ENCODE measurements around the gene C17orf113.

DNA sequence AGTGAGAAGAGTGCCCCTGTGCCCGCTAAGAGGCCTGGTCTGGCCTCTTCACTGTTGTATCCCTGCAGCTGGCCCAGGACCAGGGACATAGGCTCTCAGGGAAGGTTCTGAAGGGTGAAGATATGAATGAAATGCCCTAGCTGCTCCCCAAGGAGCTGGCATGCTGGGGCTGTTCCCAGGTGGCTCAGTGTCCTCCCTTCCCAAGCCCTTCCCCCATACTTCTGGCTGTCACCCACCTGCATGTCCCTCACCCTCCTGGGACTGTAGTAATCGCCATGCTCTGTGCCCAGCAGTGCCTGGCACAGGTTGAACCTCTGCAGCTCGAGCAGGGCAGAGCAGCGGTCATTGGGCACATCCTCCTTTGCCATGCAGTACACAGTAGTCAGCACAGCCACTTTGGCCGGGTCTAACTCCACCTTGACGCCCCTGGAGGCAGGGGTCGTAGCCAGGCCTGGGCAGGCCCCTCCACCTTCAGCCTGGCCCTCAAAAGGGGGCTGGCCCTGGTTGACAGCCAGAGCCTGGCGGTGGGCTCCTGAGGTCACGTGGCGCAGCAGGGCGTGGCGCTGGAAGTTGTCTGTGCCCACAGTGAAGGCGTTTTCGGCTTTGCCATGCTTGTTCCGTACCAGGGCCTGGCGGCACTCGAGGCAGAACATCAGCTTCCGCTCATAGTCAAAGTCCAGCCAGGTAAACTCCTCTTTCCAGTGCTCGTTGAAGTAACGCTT is 7.6 kb downstream of the C17orf113 start:
- TF ChIP-seq, protein P1, sequence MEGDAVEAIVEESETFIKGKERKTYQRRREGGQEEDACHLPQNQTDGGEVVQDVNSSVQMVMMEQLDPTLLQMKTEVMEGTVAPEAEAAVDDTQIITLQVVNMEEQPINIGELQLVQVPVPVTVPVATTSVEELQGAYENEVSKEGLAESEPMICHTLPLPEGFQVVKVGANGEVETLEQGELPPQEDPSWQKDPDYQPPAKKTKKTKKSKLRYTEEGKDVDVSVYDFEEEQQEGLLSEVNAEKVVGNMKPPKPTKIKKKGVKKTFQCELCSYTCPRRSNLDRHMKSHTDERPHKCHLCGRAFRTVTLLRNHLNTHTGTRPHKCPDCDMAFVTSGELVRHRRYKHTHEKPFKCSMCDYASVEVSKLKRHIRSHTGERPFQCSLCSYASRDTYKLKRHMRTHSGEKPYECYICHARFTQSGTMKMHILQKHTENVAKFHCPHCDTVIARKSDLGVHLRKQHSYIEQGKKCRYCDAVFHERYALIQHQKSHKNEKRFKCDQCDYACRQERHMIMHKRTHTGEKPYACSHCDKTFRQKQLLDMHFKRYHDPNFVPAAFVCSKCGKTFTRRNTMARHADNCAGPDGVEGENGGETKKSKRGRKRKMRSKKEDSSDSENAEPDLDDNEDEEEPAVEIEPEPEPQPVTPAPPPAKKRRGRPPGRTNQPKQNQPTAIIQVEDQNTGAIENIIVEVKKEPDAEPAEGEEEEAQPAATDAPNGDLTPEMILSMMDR (conservative IDR thresholded peaks at IDR 0.05; ENCODE audit: low read depth, low read length): no peak
- TF ChIP-seq FOS (IDR thresholded peaks at IDR 0.05; ENCODE audit: low read depth, low read length) (no peak), MAFK (IDR thresholded peaks at IDR 0.05; ENCODE audit: low read depth, low read length) (no peak), SMC3 (IDR thresholded peaks at IDR 0.05; ENCODE audit: low read depth, low read length) (no peak), BHLHE40 (IDR thresholded peaks at IDR 0.05; ENCODE audit: low read depth, low read length) (no peak), USF2 (IDR thresholded peaks at IDR 0.05; ENCODE audit: low read depth, low read length) (no peak), RFX5 (IDR thresholded peaks at IDR 0.05; ENCODE audit: low read depth, low read length) (no peak), NFE2L2 (IDR thresholded peaks at IDR 0.05; ENCODE audit: low read depth, low read length) (no peak), CHD1 (IDR thresholded peaks at IDR 0.05; ENCODE audit: low read depth, low read length) (no peak), POLR2A (IDR thresholded peaks at IDR 0.05; ENCODE audit: low read depth, low read length) (no peak), CEBPB (IDR thresholded peaks at IDR 0.05; ENCODE audit: low read depth, low read length) (no peak)

All from IMR-90 (cell line).